Parathyroid adenoma (tissue), 2 donors: ENCODE results near the gene ZNF862.

Experiments
- H2AFZ ChIP-seq: fragments of 300-600 bp; sonication (generic); one replicate; pipeline ENCODE4 v1.7.0; 2017; ENCODE audit warnings: antibody characterized with exemption, mild to moderate bottlenecking
- H3K27ac ChIP-seq: fragments of 300-600 bp; sonication (generic); one replicate; pipeline ENCODE4 v1.7.0; 2017
- H3K27me3 ChIP-seq: fragments of 300-600 bp; sonication (generic); one replicate; pipeline ENCODE4 v1.7.0; 2017; ENCODE audit warnings: low read length; ENCODE audit not compliant: control insufficient read depth, insufficient read depth
- H3K36me3 ChIP-seq: fragments of 300-600 bp; sonication (generic); one replicate; pipeline ENCODE4 v1.7.0; 2017; ENCODE audit warnings: low read length; ENCODE audit not compliant: control insufficient read depth, insufficient read depth
- H3K4me1 ChIP-seq: fragments of 300-600 bp; sonication (generic); one replicate; pipeline ENCODE4 v1.7.0; 2017; ENCODE audit warnings: control low read depth
- H3K4me2 ChIP-seq: fragments of 300-600 bp; sonication (generic); one replicate; pipeline ENCODE4 v1.7.0; 2017; ENCODE audit warnings: low read length
- H3K4me3 ChIP-seq: fragments of 300-600 bp; sonication (generic); one replicate; pipeline ENCODE4 v1.7.0; 2017; ENCODE audit warnings: low read depth, low read length
- H3K79me2 ChIP-seq: fragments of 300-600 bp; sonication (generic); one replicate; pipeline ENCODE4 v1.7.0; 2017; ENCODE audit warnings: control low read depth
- H3K9ac ChIP-seq: fragments of 300-600 bp; sonication (generic); one replicate; pipeline ENCODE4 v1.7.0; 2017; ENCODE audit warnings: mild to moderate bottlenecking
- H3K9me3 ChIP-seq: fragments of 300-600 bp; sonication (generic); one replicate; pipeline ENCODE4 v1.7.0; 2017; ENCODE audit warnings: low read length; ENCODE audit not compliant: control insufficient read depth
- CTCF ChIP-seq: fragments of 300-600 bp; sonication (generic); IDR thresholded peaks from one replicate; pipeline ENCODE4 v1.7.0; 2017; ENCODE audit warnings: antibody characterized with exemption, mild to moderate bottlenecking
- donor health status: primary hyperparathyroidism.

The ZNF862 gene

GRCh38 chr7:149883452-149883861 is 45.3 kb downstream of the ZNF862 start:
- peak overlapping the region; percentile 68 for H3K27ac ChIP-seq
- H3K9me3 ChIP-seq = no peaks in the 10 kb centered on the region
- H3K36me3 ChIP-seq = no peaks in the 10 kb centered on the region
- H3K9ac ChIP-seq = no peak overlapping the region
- no peaks in the 10 kb centered on the region for H3K27me3 ChIP-seq
- peaks cover 14% of the 10 kb centered on the region for H3K4me1 ChIP-seq
- TF ChIP-seq CTCF = peak; percentile 83
- H3K79me2 ChIP-seq = no peaks in the 10 kb centered on the region
- peak overlapping the region; percentile 25 for H2AFZ ChIP-seq
- no peak overlapping the region for H3K4me3 ChIP-seq
- H3K4me2 ChIP-seq = no peak overlapping the region

- no peaks in the 10 kb centered on the region for H3K79me2 ChIP-seq
- no peaks in the 10 kb centered on the region for H3K27me3 ChIP-seq
- no peak overlapping the region for H3K9ac ChIP-seq
- no peak overlapping the region for H3K4me2 ChIP-seq
- no peaks in the 10 kb centered on the region for H3K36me3 ChIP-seq
- H3K4me3 ChIP-seq = no peak overlapping the region
- H2AFZ ChIP-seq = peak overlapping the region; percentile 25
- peak overlapping the region; percentile 68 for H3K27ac ChIP-seq
- H3K9me3 ChIP-seq = no peaks in the 10 kb centered on the region
- no peak for TF ChIP-seq CTCF
- H3K4me1 ChIP-seq = peaks cover 14% of the 10 kb centered on the region
These were observed 45.8 kb downstream of the ZNF862 start for GRCh38 chr7:149884016-149884415.

DNA sequence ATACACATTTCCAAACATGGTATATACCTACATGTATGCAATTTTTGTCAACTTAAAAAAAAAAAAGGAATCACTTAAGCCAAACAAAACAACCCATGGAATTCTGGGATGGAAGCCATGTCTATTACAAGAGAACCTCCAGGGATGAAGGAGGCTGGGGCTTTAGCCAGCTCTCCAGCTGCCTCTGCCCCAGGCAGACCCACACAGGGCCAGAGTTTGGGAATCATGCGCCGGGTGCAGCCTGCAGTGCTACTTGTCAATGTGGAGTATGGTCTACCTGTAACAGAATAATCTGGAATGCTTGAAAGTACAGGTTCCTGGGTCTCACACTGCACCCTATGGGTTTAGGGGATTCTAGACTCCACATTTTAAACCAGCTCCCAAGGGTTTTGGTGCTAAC is 46.4 kb downstream of the ZNF862 start:
- Histone ChIP-seq H3K9ac (no peak overlapping the region), H3K4me1 (peaks cover 14% of the 10 kb centered on the region), H3K4me3 (no peak overlapping the region), H3K27ac (peak overlapping the region; percentile 68), H3K9me3 (no peaks in the 10 kb centered on the region), H2AFZ (no peak overlapping the region), H3K36me3 (no peaks in the 10 kb centered on the region), H3K79me2 (no peaks in the 10 kb centered on the region), H3K27me3 (no peaks in the 10 kb centered on the region), H3K4me2 (no peak overlapping the region)
- TF ChIP-seq CTCF = no peak

DNA sequence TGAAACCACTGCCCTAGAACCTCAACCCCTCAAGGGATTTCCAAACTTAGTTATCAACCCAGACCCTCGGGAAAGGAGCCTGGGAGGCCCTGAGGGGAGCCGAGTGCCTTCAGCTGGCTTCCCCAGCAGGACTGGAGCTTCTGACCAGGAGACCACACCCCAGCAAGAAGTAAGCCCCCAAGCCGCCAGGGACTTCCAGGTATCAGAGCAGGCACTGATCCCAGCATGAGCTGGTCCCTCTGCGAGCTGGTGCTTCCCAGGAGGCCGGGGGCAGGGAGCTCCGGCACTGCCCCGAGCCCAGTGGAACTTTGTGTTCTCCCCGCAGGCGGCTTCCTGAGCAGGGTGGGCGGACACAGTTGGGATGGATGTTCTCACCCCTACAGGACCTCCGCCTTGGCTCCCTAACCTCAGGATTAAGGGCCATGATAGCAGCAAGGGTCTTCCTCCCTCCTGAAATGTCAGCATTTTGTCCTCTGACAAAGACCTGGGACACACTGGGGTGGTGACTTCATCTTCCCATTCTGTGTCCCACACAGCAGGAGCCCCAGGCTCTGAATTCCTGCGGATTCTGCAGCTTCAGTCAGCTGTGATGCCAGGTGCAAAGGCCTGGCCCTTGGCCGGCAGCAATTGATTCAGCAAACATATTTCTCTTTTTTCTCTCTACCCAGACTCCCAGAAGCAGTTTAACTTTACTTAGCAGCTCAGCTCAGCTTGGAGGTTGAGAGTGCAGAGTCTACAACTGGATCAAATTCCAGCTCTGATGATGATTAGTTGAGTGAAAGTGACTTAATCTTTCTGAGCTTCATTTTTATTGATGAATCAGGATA is 47.2 kb downstream of the ZNF862 start:
- peaks cover 14% of the 10 kb centered on the region for H3K4me1 ChIP-seq
- H3K79me2 ChIP-seq = no peaks in the 10 kb centered on the region
- peak overlapping the region; percentile 68 for H3K27ac ChIP-seq

More for the DNA sequence above, 47.2 kb downstream of the ZNF862 start:
- Histone ChIP-seq H3K9me3 (no peaks in the 10 kb centered on the region), H2AFZ (no peak overlapping the region), H3K4me2 (no peak overlapping the region), H3K27me3 (no peaks in the 10 kb centered on the region), H3K36me3 (no peaks in the 10 kb centered on the region), H3K4me3 (no peak overlapping the region), H3K9ac (no peak overlapping the region)
- TF ChIP-seq CTCF = no peak
